Fibroblast of skin of abdomen (primary cell): Measurements from ENCODE around the gene PTHLH. TPM values are rescaled to one million over a fixed set of nuclear protein-coding genes. Genes with fewer than 3 reads are reported as not detected.
A peak's percentile ranks its signal among the peaks of the same experiment; 100 is the strongest.

Experiments
- DNase-seq: peaks from one replicate; pipeline ENCODE4 v3.0.0-alpha.2; 2013
- polyA plus RNA-seq, 2 experiments: library from polyadenylated mRNA; unstranded; fragments of 120-200 nt; gene quantifications; one replicate each; pipeline ENCODE4 v1.2.1, GENCODE V29; 2013; ENCODE audit not compliant: insufficient read length in 2 of 2

The PTHLH gene
- 0.69 TPM for polyA plus RNA-seq (2013, experiment 1 of 2; ENCODE audit: insufficient read length)
- 0.67 TPM for polyA plus RNA-seq (2013, experiment 2 of 2; ENCODE audit: insufficient read length)

GRCh38 chr12:27972721-27973120 lies at the start of gene PTHLH:
Gene PTHLH (minus strand): TSS chr12:27972733. CDS start chr12:27969494, 3,239 bp downstream.
- DNase-seq: no peak

GRCh38 chr12:28021704-28022103 lies 49.2 kb upstream of the PTHLH start:
- DNase-seq: no peak

GRCh38 chr12:28017873-28018255 lies 45.3 kb upstream of the PTHLH start:
- DNase-seq: no peak

GRCh38 chr12:28017126-28017872 lies 44.8 kb upstream of the PTHLH start:
- DNase-seq: no peak

- DNase-seq: no peak
Observed at GRCh38 chr12:28015165-28015564, 42.6 kb upstream of the PTHLH start.

GRCh38 chr12:28014196-28014595 lies 41.7 kb upstream of the PTHLH start:
- DNase-seq: no peak

GRCh38 chr12:28012333-28012918 lies 39.9 kb upstream of the PTHLH start:
- no peak for DNase-seq

GRCh38 chr12:28010036-28010435 lies 37.5 kb upstream of the PTHLH start:
- DNase-seq: no peak

- DNase-seq: peak; percentile 21
Observed at GRCh38 chr12:27999970-28000369, 27.4 kb upstream of the PTHLH start.

- peak; percentile 53 for DNase-seq
Observed at GRCh38 chr12:27999521-27999920, 27.0 kb upstream of the PTHLH start.

- DNase-seq: no peak
Observed at GRCh38 chr12:27998658-27999057, 26.1 kb upstream of the PTHLH start.

GRCh38 chr12:27998170-27998569 lies 25.6 kb upstream of the PTHLH start:
- DNase-seq: no peak

GRCh38 chr12:27996761-27997160 lies 24.2 kb upstream of the PTHLH start:
- DNase-seq: no peak

GRCh38 chr12:27995406-27995805 lies 22.9 kb upstream of the PTHLH start:
- DNase-seq: no peak

- DNase-seq: no peak
Observed at GRCh38 chr12:27988594-27989233, 16.2 kb upstream of the PTHLH start.

- no peak for DNase-seq
Observed at GRCh38 chr12:27987331-27987730, 14.8 kb upstream of the PTHLH start.

GRCh38 chr12:27984275-27984674 lies 11.7 kb upstream of the PTHLH start:
- DNase-seq: peak; percentile 67

- no peak for DNase-seq
Observed at GRCh38 chr12:27982951-27983350, 10.4 kb upstream of the PTHLH start.

- DNase-seq: peak; percentile 6
Observed at GRCh38 chr12:27982385-27982784, 9.9 kb upstream of the PTHLH start.

- DNase-seq: peak; percentile 66
Observed at GRCh38 chr12:27981874-27982273, 9.3 kb upstream of the PTHLH start.

GRCh38 chr12:27979145-27979544 lies 6.6 kb upstream of the PTHLH start:
- peak; percentile 36 for DNase-seq

- DNase-seq: peak; percentile 61
Observed at GRCh38 chr12:27975222-27976136, 2.9 kb upstream of the PTHLH start.
